Measurements from ENCODE around the gene MUC20.
"Not testable (repeated sequence)": the region's sequence is repeated elsewhere in the genome, so short reads cannot be mapped to it uniquely, and the experiment has no call there.

MUC20 gene

DNA sequence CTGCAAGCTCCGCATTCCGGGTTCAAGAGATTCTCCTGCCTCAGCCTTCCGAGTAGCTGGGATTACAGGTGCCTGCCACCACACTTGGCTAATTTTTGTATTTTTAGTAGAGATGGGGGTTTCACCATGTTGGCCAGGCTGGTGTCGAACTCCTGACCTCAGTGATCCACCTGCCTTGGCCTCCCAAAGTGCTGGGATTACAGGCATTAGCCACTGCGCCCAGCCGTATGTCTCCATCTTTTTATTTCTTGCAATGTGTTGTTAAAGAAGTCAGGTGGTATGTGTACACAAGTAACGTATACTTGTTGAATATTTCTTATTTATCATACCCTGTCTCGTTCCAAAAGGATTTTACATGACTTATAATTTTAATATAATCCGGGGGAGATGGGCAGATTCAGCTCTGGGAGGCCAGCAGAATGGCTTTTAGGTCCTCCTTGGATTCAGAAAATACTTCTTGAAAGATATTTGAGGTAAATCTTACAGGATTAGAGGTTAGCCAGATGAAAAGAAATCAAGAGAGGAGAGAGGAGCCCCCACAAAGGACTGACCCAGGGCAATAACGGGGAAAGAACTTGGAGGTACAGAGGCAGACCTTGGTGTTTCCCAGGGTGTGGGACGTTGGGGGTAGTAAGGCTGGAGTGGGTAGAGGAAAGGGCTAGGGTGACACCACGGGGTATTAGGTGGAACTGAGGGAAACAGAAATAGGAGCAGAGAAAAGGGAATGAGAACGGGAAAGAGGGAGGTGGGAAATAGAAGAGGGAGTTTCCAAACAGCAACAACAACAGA lies 27.2 kb upstream of the MUC20 start:
- no peak for DNase-seq

DNA sequence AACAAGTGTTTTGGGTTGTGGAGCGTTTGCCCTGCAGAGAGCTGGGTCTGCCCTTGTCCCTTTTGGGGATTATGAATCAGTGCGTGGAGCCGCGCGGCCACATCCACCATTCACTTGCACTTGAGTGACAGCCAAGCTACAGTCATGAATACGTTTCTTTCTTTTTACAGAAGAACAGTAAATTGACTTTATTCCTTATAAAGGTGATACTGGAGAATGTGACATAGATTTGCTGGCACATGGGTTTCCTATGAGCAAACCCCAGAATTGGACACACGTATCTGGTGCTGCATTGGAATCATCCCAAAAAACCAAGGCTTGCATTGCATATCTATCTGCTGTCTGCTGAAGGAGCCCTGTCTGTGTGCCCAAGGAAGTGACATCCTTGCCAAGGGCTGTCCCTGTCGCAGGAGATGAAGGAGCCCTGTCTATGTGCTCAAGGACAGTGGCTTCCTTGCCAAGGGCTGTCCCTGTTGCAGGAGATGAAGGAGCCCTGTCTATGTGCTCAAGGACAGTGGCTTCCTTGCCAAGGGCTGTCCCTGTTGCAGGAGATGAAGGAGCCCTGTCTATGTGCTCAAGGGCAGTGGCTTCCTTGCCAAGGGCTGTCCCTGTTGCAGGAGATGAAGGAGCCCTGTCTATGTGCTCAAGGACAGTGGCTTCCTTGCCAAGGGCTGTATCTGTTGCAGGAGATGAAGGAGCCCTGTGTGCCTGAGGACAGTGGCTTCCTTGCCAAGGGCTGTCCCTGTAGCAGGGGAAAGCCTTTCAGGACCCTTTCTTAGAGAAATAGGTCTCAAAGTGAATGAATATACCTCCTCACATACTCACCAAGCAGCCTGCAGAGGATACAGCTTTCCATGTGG lies 26.3 kb upstream of the MUC20 start:
- DNase-seq, result not testable (repeated sequence)

DNA sequence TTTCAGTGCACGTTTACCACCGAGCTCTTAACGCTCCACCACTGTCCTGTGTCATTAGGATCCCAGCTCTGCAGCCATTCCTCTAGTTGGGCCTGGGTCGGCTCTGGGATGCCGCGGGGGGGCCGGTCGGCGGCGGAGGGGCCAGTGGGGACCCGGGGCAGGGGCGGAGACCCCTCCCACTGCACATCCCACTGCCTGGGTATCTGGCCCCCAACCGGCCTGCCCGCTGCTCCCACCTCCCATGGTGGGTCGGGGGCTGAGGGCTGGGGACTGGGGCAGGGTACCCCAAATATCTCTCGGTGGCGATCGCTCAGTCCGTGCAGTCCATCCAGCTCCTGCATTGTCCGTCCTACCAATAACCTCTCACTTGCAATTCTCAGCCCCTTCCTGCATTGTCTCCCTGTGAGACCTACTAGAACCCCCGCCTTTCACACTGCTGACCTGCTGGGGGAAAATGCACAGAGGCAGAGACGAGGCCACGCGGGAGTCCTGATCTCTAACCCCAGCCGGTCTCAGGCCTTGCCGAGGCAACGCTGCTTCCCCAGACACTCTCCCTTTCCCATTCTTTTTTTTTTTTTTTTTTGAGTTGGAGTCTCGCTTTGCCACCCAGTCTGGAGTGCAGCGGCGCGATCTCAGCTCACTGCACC lies 24.0 kb upstream of the MUC20 start:
- no peak for DNase-seq

DNA sequence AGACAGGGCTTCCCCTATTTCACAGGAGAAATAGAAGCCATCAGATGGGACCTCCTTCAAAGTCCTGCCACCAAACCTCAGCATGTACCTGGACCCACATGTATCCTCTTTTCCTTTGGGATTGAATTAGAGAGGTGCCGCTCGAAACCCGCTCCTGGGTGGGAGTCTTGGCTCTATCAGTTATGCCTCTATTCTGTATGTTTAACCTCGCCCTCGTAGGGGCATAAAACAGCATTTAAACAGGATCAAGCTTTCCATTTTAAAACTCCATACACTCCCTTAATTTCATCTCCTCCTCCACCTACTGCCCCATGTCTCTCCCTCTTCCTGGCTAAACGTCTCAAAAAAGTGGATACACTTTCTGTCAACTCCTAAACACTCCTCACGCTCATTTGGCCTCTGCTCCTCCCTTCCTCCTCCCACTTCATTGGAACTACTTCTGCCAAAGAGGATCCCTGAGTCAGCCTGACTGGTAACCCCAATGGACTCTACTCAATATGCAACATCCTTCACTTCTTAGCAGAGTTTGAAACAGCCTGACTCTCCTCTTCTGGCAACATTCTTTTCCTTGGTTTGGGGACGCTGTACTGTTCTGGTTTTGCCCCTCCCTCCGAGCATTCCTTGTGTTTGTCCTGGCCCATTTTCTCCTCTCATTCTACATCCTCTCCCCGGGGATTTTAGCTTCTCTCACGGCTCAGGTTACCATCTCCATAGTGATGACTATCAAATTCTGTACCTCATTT lies 23.0 kb upstream of the MUC20 start:
- no peak for DNase-seq

DNA sequence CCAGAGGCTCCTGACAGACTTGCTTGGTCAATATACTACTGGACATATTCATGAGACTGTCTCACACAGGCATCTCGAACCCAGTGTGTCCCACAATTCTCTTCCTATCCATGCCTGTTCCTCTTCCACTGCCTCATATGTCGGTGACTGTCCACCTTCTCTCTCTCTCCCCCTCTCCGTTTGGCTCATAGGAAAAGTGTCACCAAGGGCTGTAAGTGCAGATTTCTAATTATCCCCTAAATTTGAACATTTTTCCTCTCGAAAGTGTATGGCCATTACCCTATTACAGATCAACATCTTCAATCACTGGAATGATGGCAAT lies 22.5 kb upstream of the MUC20 start:
- no peak for DNase-seq

DNA sequence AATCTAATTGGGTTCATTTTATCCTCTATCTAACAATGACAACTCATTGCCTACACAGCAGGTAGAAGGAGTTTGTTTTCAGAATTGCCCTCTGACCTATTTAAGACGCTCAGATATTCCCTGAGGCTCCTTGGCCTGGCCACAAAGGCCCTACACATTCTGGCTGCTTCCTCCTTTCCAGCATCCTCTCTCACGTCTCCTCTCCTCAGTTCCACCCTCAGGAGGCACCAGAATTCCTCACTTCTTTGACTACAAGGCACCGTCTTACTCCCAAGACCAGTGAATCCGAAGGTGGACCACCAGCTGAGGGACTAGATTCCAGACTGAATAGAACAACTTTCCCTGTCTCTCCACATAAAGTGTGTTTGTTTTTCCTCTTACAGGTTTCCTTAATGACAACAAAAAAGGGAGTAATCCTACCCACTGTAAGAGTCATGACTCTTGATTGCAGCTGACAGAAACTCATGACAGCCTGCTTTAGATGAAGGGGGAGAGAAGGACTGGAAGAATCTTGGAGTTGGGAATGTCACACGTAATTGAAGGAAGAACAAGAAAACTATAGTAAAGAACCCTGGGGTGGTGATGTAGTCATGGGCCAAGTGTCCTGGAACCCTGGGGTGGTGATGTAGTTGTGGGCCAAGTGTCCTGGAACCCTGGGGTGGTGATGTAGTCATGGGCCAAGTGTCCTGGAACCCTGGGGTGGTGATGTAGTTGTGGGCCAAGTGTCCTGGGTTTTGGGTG lies 22.0 kb upstream of the MUC20 start:
- DNase-seq, result no peak

DNA sequence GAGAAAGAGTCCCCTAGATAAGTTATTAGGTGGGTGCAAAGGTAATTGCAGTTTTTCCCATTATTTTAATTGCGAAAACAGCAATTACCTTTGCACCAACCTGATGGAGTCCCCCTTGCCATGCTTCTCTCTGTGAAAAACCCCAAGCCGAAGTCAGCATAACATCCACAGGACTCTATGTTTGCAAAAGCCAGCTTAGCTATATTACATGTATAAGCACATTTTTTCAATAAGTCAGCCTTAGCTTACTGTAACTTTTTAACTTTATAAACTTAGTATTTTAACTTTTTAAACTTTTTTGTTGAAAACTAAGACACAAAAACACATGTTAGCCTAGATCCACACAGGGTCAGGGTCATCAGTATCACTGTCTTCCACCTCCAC lies 21.4 kb upstream of the MUC20 start:
- no peak for DNase-seq

DNA sequence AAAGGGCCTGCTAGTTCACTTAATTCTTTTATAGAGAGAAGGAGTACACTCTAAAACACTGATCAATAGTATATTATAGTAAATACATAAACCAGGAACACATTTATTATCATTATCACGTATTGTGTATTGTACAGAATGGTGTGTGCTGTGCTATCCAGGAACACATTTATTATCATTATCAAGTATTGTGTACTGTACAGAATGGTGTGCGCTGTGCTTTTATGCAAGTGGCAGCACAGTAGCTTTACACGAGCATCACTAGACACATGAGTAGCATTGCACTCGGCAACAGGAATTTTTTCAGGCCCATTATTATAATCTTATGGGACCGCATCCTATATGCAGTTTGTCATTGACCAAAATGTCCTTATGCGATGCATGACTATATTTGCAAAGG lies 20.9 kb upstream of the MUC20 start:
- no peak for DNase-seq

DNA sequence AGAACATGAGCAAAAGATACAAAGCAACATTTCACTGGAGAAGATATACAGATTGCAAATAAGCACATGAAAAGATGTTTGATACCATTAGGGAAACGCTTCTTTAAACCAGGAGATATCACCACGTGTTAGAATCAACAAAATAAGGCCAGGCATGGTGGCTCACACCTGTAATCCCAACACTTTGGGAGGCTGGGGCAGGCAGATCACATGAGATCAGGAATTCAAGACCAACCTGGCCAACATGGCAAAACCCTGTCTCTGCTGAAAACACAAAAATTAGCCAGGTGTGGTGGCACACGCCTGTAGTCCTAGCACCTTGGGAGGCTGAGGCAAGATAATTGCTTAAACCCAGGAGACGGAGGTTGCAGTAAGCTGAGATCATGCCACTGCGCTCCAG lies 20.5 kb upstream of the MUC20 start:
- DNase-seq, result no peak

DNA sequence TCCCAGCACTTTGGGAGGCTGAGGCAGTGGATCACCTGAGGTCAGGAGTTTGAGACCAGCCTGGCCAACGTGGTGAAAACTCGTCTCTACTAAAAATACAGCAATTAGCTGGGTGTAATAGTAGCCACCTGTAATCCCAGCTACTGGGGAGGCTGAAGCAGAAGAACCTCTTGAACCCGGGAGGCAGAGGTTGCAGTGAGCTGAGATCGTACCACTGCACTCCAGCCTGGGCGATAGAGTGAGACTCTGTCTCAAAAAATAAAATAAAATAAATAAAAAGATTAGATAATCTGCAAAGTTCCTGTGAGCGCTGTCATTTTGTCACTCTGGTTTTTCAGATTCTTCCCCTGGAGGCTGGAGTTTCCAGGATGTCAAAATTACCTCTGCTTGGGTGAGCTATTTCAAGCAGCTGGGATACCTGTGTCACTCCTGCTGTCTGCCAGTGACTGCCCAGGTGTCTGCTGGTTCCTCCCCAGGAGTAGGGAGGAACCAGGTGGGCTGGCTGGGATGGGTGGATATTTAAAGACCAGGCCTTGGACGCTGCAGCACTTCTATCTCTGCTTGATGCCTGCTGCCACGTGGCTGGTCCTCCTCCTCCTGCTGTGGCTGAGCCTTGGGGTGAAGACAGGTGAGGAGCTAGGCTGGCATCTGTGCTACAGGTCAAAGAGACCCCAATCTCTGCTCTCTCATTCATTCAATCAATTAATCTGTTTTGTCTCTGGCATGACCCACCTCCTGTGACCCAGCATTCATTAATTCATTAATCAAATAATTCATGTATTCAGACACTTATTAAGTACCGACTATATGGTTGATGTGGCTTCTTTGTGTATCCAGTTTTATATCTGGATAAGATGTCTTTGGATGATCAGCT lies 19.5 kb upstream of the MUC20 start:
- no peak for DNase-seq

DNA sequence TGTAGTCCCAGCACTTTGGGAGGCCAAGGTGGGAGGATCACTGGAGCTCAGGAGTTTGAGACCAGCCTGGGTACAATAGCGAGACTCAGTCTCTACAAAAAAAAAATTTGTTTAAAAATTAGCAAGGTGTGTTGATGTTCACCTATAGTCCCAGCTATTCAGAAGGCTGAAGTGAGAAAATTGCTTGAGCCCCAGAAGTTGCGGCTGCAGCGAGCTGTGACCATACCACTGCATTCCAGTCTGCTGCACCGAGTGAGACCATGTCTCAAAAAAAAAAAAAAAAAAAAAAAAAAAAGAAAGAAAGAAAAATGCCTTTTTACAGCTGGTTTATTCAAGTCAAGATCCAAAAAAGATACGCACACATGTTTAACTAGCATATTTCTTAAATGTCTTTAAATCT lies 17.0 kb upstream of the MUC20 start:
- no peak for DNase-seq

DNA sequence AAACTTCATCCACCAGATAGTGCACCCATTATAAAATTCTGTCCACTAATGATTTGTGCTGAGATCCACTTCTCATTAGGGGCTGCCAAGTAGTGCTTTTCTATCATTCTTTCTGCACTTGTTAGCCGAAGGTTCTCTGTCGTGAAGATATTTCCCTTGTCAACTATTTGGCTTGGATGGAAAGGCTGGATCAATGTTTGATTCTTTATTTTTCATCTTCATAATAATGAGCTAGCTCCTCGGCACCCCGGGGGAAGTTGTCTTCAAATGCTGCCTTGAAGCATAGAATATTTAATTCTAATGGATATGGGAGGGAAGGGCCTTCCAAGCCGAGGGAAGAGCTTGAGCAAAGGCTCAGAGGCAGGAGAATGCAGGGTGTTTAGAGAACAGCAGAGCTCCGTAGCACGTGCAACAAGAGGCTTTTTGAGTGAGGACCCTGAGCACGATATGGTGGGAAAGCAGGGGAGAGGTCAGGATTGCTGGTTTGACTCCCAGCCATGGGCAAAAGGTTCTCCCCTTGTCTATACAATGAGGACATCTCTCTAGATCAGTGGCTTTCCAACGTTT lies 16.3 kb upstream of the MUC20 start:
- no peak for DNase-seq

DNA sequence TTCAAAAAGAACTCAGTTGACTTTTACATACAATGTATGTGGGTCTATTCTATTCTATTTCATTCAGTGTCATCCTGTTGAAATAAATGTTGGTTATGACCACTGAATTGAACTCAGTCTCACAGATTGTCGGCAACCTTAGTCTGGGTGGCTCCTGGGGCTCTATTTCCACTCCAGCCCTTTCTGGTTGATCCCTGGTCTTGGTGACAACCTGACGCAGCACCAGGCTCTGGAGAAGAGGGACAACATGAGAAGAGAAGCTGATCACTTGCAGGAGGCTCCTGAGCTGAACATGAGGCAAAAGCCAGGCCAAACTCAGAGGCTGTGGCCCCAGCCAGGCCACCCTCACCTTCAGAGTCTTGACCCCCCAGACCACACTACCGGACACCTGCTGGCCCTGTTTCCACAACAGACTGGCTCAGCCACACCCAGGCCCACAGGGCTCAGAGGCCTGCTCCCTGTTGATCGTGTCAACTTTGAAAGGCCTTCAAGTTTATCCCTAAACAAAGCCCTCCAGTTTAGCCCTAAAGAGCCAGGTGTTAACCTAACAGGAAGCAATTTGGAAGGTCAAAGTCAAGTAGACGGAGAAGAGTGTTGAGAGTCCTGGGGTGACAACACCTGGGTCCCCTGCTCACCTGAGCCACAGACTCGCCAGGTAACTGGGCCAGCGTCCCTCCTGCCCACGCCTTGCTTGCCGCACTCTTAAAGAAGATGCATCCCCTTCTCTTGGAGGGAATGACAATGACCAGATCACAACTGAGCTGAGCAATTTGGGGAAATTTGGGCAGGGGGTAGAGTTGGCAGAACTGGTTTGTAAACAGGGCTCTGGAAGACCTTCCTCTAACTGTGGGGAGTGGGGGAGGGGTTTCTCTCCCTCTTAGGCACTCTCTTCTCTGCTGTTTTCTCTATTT lies 15.4 kb upstream of the MUC20 start:
- DNase-seq, result no peak

DNA sequence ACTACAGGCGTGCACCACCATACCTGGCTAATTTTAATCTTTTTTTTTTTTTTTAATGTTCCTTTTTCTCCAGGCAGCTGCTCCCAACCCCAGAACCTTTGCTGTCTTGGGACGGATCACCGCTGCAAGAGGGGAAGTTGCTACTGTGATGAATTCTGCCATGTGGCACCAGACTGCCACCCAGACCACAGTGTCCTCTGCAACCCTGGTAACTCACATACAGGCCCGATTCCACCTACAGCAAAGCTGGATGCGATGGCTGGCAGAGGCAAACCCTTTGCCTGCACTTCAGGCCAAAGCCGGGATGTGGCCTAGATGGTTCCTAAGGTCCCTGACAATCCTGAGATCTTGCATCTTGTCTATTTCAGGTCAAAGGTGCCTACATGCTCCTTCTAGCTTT lies 12.7 kb upstream of the MUC20 start:
- DNase-seq, result no peak

DNA sequence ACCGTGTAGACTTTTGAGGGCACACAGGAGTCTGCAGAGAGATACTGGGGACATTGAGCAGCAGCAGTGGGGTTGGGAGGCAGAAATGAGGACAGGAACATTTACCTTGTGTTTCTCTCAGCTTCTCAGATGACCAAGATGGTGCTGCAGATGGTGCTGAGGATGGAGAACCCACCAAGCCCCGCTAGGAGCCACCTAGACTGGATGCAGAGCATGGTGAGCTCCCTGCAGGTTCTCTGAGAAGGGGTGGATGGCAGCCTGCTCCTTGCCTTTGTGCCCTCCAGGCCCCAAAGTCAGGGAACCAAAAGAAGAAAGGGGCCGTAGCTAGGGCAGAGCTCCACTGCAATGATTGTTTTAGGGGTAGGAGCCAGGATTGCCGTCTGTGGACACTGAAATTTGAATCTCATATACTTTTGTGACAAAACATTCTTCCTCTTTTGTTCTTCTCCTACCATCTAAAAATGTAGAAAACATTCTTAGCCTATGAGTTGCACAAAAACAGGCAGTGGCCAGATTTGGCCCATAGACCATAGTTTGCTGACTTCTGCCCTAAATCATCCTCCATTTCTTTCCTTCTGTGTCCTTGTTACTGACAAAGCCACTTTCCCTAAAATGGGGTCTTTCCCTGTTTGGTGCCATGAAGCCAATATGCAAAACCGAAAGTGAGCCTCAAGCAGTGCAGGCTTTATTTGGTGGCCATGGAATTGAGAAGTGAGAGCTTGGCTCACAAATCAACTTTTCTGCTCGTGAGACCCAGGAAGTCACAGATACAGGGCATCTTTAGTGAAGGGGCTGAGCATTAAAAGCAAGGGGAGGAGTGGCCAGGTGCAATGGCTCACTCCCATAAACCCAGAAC lies 11.9 kb upstream of the MUC20 start:
- DNase-seq, result no peak

DNA sequence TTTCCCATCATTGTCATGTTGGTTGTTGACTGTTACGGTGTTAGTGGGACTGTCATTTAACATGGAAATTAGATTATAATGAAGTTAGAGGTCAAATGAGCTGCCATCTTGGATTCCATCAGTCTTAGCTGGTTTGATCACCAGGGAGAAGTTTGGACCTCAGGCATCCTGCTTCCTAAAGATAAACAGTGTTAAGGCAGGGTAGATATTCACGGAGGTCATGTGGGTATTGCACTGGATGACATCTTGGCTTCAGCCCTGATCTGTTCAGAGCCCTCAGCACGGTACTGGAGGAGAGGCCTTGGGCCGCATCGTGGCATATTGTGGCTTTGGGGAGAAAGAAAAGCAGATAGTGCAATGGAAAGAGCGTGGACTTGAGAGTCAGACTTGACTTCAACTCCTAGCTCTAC lies 11.1 kb upstream of the MUC20 start:
- DNase-seq, result no peak

DNA sequence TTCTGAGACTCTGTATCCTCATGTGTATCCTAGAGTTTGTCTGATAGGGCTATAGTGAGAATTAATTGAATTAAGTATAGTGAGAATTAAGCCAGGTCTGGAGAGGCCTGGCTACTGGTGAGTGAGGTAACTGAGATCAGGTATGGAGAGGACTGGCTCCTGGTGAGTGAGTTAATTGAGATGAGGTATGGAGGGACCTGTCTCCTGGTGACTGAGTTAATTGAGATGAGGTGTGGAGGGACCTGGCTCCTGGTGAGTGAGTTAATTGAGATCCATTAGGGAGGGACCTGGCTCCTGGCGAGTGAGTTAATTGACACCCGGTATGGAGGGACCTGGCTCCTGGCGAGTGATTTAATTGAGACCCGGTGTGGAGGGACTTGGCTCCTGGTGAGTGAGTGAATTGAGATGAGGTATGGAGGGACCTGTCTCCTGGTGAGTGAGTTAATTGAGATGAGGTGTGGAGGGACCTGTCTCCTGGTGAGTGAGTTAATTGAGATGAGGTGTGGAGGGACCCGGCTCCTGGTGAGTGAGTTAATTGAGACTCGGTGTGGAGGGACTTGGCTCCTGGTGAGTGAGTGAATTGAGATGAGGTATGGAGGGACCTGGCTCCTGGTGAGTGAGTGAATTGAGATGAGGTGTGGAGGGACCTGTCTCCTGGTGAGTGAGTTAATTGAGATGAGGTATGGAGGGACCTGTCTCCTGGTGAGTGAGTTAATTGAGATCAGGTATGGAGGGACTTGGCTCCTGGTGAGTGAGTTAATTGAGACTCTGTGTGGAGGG lies 10.5 kb upstream of the MUC20 start:
- DNase-seq, result not testable (repeated sequence)
